HEK293 (cell line): ENCODE data around the gene KCNK4.

ENCODE experiments used
- AEBP2 ChIP-seq: fragments of 450-650 bp; formaldehyde crosslinking; IDR thresholded peaks from 2 replicates; pipeline ENCODE4 v1.5.1; 2016; ENCODE audit warnings: missing biosample characterization, missing genetic modification characterization, borderline replicate concordance
- GLI2 ChIP-seq: fragments of 450-650 bp; formaldehyde crosslinking; IDR thresholded peaks from 2 replicates; pipeline ENCODE4; 2017; ENCODE audit warnings: missing biosample characterization, missing genetic modification characterization, low read depth, borderline replicate concordance
- INSM2 ChIP-seq: fragments of 450-650 bp; formaldehyde crosslinking; IDR thresholded peaks from 2 replicates; pipeline ENCODE4 v1.5.1; 2016; ENCODE audit warnings: missing biosample characterization, missing genetic modification characterization
- PATZ1 ChIP-seq: fragments of 450-650 bp; formaldehyde crosslinking; IDR thresholded peaks from 2 replicates; pipeline ENCODE4 v1.5.1; 2016; ENCODE audit warnings: missing biosample characterization, missing genetic modification characterization
- SALL2 ChIP-seq: fragments of 450-650 bp; formaldehyde crosslinking; IDR thresholded peaks from 2 replicates; pipeline ENCODE4 v1.5.0; 2017; ENCODE audit warnings: missing biosample characterization, mild to moderate bottlenecking, missing genetic modification characterization, borderline replicate concordance
- TSHZ1 ChIP-seq: fragments of 450-650 bp; formaldehyde crosslinking; IDR thresholded peaks from 2 replicates; pipeline ENCODE4 v1.5.1; 2016; ENCODE audit warnings: missing biosample characterization, missing genetic modification characterization, borderline replicate concordance
- ZBTB20 ChIP-seq: fragments of 450-650 bp; formaldehyde crosslinking; IDR thresholded peaks from 2 replicates; pipeline ENCODE4 v1.5.1; 2016; ENCODE audit warnings: missing biosample characterization, missing genetic modification characterization
- ZBTB21 ChIP-seq: fragments of 450-650 bp; formaldehyde crosslinking; IDR thresholded peaks from 2 replicates; pipeline ENCODE4 v1.5.1; 2017; ENCODE audit warnings: missing biosample characterization, missing genetic modification characterization
- ZFP37 ChIP-seq: fragments of 450-650 bp; formaldehyde crosslinking; IDR thresholded peaks from 2 replicates; pipeline ENCODE4 v1.5.1; 2016; ENCODE audit warnings: missing biosample characterization, missing genetic modification characterization
- ZNF155 ChIP-seq: fragments of 450-650 bp; formaldehyde crosslinking; IDR thresholded peaks from 2 replicates; pipeline ENCODE4 v1.5.1; 2016; ENCODE audit warnings: missing biosample characterization, missing genetic modification characterization
- ZNF169 ChIP-seq: fragments of 450-650 bp; formaldehyde crosslinking; IDR thresholded peaks from 2 replicates; pipeline ENCODE4 v1.5.1; 2016; ENCODE audit warnings: missing biosample characterization, missing genetic modification characterization
- ZNF174 ChIP-seq: fragments of 450-650 bp; formaldehyde crosslinking; IDR thresholded peaks from 2 replicates; pipeline ENCODE4 v1.5.0; 2017; ENCODE audit warnings: missing biosample characterization, mild to moderate bottlenecking, missing genetic modification characterization
- ZNF175 ChIP-seq: fragments of 450-650 bp; formaldehyde crosslinking; IDR thresholded peaks from 2 replicates; pipeline ENCODE4 v1.5.1; 2016; ENCODE audit warnings: missing biosample characterization, missing genetic modification characterization
- ZNF354C ChIP-seq: fragments of 450-650 bp; formaldehyde crosslinking; IDR thresholded peaks from 2 replicates; pipeline ENCODE4 v1.5.1; 2016; ENCODE audit warnings: missing biosample characterization, missing genetic modification characterization, low read depth, borderline replicate concordance
- ZNF404 ChIP-seq: fragments of 450-650 bp; formaldehyde crosslinking; IDR thresholded peaks from 2 replicates; pipeline ENCODE4 v1.5.1; 2017; ENCODE audit warnings: missing biosample characterization, missing genetic modification characterization
- ZNF433 ChIP-seq: fragments of 450-650 bp; formaldehyde crosslinking; IDR thresholded peaks from 2 replicates; pipeline ENCODE4 v1.5.1; 2016; ENCODE audit warnings: missing biosample characterization, missing genetic modification characterization, low read depth
- ZNF585B ChIP-seq: fragments of 450-650 bp; formaldehyde crosslinking; IDR thresholded peaks from 2 replicates; pipeline ENCODE4 v1.5.1; 2016; ENCODE audit warnings: missing biosample characterization, missing genetic modification characterization
- ZNF692 ChIP-seq: fragments of 450-650 bp; formaldehyde crosslinking; IDR thresholded peaks from 2 replicates; pipeline ENCODE4 v1.5.1; 2016; ENCODE audit warnings: missing biosample characterization, missing genetic modification characterization
- ZNF768 ChIP-seq: fragments of 450-650 bp; formaldehyde crosslinking; IDR thresholded peaks from 2 replicates; pipeline ENCODE4 v1.5.1; 2018; ENCODE audit warnings: missing biosample characterization, mild to moderate bottlenecking, missing genetic modification characterization
- TF ChIP-seq, protein P1 (sequence below): fragments of 450-650 bp; formaldehyde crosslinking; IDR thresholded peaks from 2 replicates; pipeline ENCODE4 v1.5.1; 2017; ENCODE audit warnings: missing biosample characterization, missing genetic modification characterization
- TF ChIP-seq, protein P2 (sequence below): fragments of 450-650 bp; formaldehyde crosslinking; IDR thresholded peaks from 2 replicates; pipeline ENCODE4 v1.5.1; 2016; ENCODE audit warnings: missing biosample characterization, missing genetic modification characterization
- TF ChIP-seq, protein P3 (sequence below): fragments of 450-650 bp; formaldehyde crosslinking; IDR thresholded peaks from 2 replicates; pipeline ENCODE4 v1.5.1; 2017; ENCODE audit warnings: missing biosample characterization, missing genetic modification characterization

Gene KCNK4

GRCh38 chr11:64317961-64318765 is 27.1 kb downstream of the KCNK4 start, which contains the start of gene PRDX5 (continued):
- TF ChIP-seq ZNF175 (tag by site-specific recombination) = no peak
- TF ChIP-seq SALL2 (tag by site-specific recombination) = no peak
- TF ChIP-seq ZNF433 (tag by site-specific recombination) = no peak
- peak; percentile 81 for TF ChIP-seq ZNF692 (tag by site-specific recombination)
- no peak for TF ChIP-seq ZNF155 (tag by site-specific recombination)
- TF ChIP-seq ZNF404 = no peak
- TF ChIP-seq ZNF768 (tag by site-specific recombination) = no peak
- no peak for TF ChIP-seq ZNF585B (tag by site-specific recombination)
- TF ChIP-seq, protein P1, sequence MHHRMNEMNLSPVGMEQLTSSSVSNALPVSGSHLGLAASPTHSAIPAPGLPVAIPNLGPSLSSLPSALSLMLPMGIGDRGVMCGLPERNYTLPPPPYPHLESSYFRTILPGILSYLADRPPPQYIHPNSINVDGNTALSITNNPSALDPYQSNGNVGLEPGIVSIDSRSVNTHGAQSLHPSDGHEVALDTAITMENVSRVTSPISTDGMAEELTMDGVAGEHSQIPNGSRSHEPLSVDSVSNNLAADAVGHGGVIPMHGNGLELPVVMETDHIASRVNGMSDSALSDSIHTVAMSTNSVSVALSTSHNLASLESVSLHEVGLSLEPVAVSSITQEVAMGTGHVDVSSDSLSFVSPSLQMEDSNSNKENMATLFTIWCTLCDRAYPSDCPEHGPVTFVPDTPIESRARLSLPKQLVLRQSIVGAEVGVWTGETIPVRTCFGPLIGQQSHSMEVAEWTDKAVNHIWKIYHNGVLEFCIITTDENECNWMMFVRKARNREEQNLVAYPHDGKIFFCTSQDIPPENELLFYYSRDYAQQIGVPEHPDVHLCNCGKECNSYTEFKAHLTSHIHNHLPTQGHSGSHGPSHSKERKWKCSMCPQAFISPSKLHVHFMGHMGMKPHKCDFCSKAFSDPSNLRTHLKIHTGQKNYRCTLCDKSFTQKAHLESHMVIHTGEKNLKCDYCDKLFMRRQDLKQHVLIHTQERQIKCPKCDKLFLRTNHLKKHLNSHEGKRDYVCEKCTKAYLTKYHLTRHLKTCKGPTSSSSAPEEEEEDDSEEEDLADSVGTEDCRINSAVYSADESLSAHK (tag by site-specific recombination) = no peak; the same call in 1 of the 2 replicates
- no peak for TF ChIP-seq ZBTB21 (tag by site-specific recombination)
- TF ChIP-seq ZNF174 (tag by site-specific recombination) = no peak
- TF ChIP-seq, protein P2, sequence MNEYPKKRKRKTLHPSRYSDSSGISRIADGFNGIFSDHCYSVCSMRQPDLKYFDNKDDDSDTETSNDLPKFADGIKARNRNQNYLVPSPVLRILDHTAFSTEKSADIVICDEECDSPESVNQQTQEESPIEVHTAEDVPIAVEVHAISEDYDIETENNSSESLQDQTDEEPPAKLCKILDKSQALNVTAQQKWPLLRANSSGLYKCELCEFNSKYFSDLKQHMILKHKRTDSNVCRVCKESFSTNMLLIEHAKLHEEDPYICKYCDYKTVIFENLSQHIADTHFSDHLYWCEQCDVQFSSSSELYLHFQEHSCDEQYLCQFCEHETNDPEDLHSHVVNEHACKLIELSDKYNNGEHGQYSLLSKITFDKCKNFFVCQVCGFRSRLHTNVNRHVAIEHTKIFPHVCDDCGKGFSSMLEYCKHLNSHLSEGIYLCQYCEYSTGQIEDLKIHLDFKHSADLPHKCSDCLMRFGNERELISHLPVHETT (tag by site-specific recombination) = 0 out of 2 replicates have a peak, but pooled peaks have one; percentile 46
- no peak for TF ChIP-seq ZNF354C
- TF ChIP-seq INSM2 (tag by site-specific recombination) = no peak; the same call in 1 of the 2 replicates
- TF ChIP-seq GLI2 (tag by site-specific recombination) = no peak
- no peak for TF ChIP-seq TSHZ1 (tag by site-specific recombination)
- TF ChIP-seq ZFP37 = peak; percentile 37; the same call in 1 of the 2 replicates
- TF ChIP-seq, protein P3, sequence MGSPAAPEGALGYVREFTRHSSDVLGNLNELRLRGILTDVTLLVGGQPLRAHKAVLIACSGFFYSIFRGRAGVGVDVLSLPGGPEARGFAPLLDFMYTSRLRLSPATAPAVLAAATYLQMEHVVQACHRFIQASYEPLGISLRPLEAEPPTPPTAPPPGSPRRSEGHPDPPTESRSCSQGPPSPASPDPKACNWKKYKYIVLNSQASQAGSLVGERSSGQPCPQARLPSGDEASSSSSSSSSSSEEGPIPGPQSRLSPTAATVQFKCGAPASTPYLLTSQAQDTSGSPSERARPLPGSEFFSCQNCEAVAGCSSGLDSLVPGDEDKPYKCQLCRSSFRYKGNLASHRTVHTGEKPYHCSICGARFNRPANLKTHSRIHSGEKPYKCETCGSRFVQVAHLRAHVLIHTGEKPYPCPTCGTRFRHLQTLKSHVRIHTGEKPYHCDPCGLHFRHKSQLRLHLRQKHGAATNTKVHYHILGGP = no peak
- peak; percentile 94 for TF ChIP-seq PATZ1
- TF ChIP-seq ZBTB20 (tag by site-specific recombination) = peak; percentile 46; the same call in 1 of the 2 replicates
- TF ChIP-seq AEBP2 (tag by site-specific recombination) = no peak
- TF ChIP-seq ZNF169 (tag by site-specific recombination) = no peak
